Calu3 (cell line): ENCODE results near the gene FAM186B. TPM values are rescaled to one million over a fixed set of nuclear protein-coding genes. Genes with fewer than 3 reads are reported as not detected.

ENCODE experiments used
- BruUV-seq: library from RNA; stranded (reverse); fragments of 400-500 nt; replicated peaks from 2 replicates; lab custom pipeline; 2021; lab: Mats Ljungman, UMichigan
- CTCF ChIA-PET: fragments of 300-600 bp; sonication (Branson Sonifier 250); formaldehyde crosslinking; loops from one replicate; lab custom pipeline; 2022; ENCODE audit warnings: antibody characterized with exemption; lab: Charles Lee
- DNase-seq: peaks from one replicate; pipeline ENCODE4 v3.0.0; 2022
- H3K27ac Mint-ChIP-seq: one replicate; pipeline ENCODE4 v1.8.0; 2022; ENCODE audit warnings: mixed read lengths; ENCODE audit not compliant: unreplicated experiment
- H3K27me3 Mint-ChIP-seq: one replicate; pipeline ENCODE4 v1.8.0; 2022; ENCODE audit warnings: mixed read lengths; ENCODE audit not compliant: unreplicated experiment
- H3K36me3 Mint-ChIP-seq: one replicate; pipeline ENCODE4 v1.8.0; 2022; ENCODE audit warnings: mild to moderate bottlenecking, moderate library complexity, mixed read lengths; ENCODE audit not compliant: insufficient read depth, unreplicated experiment
- H3K4me1 Mint-ChIP-seq: one replicate; pipeline ENCODE4 v1.8.0; 2022; ENCODE audit warnings: mild to moderate bottlenecking, low read depth, mixed read lengths; ENCODE audit not compliant: unreplicated experiment
- H3K4me3 Mint-ChIP-seq: one replicate; pipeline ENCODE4 v1.8.0; 2022; ENCODE audit warnings: mild to moderate bottlenecking, low read depth, moderate library complexity, mixed read lengths; ENCODE audit not compliant: unreplicated experiment
- H3K9me3 Mint-ChIP-seq: one replicate; pipeline ENCODE4 v1.8.0; 2022; ENCODE audit warnings: low read depth, mixed read lengths; ENCODE audit not compliant: unreplicated experiment
- intact Hi-C: fragments of 100-400 bp; cut with micrococcal nuclease; formaldehyde crosslinking; loops from one replicate; pipeline ENCODE4 v1.10.0; 2022; ENCODE audit not compliant: unreplicated experiment
- total RNA-seq: library from RNA; stranded (reverse); gene quantifications from 2 replicates; pipeline ENCODE4 v1.2.3, GENCODE V29; 2022
- TF ChIP-seq, protein P1 (sequence below): fragments of 200-600 bp; IDR thresholded peaks from one replicate; pipeline ENCODE4 v1.8.0; 2022; ENCODE audit warnings: antibody characterized with exemption; ENCODE audit not compliant: unreplicated experiment

FAM186B gene
- total RNA-seq, 1 experiment from 2014 or later, result 0.47 TPM

DNA sequence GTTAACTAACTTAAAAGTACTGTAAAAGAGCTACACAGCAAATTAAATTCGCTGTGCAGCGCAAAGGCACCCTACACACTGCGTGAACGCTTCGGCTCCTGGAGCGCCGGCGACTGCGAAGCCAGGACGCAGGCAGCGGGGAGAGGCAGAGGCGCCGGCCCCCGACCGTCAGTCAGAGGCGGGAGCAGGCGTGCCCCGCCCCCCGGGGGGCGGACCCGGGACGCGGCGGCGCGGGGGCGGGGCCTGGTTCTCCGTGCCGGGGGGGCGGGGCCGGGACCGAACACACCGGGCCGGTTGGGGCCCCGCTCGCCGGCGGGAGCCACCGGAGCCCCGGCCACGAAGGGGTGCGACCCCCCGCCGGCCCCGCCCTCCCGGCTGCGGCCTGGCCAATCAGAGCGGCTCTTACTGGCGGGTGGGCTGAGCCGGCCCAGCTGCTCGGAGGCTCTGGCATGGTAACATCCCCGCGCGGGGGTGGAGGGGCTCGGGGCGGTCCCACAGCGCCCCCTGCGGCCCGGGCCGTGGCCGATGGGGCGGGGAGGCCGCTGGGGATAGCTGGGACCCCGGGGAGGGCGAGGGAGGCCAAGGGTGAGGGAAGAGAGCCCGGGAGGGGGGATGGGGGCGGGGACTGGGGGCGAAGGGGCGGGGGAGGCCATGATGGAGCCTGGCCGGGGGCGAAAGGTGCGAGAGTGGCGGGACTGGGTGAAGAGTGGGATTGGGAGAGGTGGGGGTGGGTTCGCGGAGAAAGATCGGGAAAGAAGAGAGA, 17.9 kb upstream of the FAM186B start, which contains the start of gene PRPF40B:
TSS of gene PRPF40B (plus strand) at position 420 of the 763 bp plus-strand sequence. CDS start at position 450, 30 bp downstream.
- Mint-ChIP-seq H3K27me3 (no peaks in the 10 kb centered on the region), H3K4me1 (peaks cover 33% of the 10 kb centered on the region), H3K36me3 (peaks cover 19% of the 10 kb centered on the region), H3K4me3 (peak within 1 kb of the TSS; percentile 68), H3K9me3 (no peaks in the 10 kb centered on the region), H3K27ac (peak within 1 kb of the TSS; percentile 56)
- no TSS peak for BruUV-seq
- CTCF ChIA-PET, result interaction anchor here (0.7 to 1.8 kb wide), 4 partner anchors 43 to 265 kb away, joined by 3 to 5 read pairs (median 4); partner anchors contain the start of gene TMBIM6
- DNase-seq, result peak; percentile 81
- TF ChIP-seq, protein P1, sequence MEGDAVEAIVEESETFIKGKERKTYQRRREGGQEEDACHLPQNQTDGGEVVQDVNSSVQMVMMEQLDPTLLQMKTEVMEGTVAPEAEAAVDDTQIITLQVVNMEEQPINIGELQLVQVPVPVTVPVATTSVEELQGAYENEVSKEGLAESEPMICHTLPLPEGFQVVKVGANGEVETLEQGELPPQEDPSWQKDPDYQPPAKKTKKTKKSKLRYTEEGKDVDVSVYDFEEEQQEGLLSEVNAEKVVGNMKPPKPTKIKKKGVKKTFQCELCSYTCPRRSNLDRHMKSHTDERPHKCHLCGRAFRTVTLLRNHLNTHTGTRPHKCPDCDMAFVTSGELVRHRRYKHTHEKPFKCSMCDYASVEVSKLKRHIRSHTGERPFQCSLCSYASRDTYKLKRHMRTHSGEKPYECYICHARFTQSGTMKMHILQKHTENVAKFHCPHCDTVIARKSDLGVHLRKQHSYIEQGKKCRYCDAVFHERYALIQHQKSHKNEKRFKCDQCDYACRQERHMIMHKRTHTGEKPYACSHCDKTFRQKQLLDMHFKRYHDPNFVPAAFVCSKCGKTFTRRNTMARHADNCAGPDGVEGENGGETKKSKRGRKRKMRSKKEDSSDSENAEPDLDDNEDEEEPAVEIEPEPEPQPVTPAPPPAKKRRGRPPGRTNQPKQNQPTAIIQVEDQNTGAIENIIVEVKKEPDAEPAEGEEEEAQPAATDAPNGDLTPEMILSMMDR, result no peak
- intact Hi-C loops, result no loop called here

DNA sequence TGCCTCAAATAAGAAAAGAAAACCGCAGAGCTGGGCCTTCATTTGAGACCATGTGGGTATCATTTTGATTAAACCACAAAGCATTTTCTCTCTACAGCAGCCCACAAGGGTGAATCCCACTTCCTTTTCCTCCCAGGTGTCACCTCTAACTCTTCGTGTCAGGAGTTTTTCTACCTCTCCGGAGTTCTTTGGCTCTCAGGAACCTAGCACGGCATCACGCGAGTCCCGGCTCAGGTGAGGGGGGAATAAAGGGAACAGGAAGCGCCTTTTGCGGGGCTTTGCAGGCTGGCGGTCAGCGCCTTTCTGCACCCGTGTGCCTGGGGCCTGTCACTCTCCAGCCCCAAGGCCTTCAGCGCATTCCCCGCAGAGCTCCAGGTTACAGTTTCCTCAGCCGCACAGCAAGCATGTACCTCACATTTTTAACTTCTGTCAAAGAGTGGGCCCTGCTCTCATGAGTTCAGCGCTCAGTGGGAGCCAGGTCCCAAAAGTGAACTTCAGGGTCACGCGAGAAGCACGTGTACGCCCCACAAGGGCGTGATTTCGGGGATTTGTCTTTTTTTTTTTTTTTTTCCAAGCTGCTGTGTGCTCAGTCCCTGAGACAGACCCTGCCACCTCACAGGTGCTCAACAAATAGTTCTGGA, 17.2 kb upstream of the FAM186B start:
- H3K4me1 Mint-ChIP-seq, result peaks cover 37% of the 10 kb centered on the region
- H3K27me3 Mint-ChIP-seq, result no peaks in the 10 kb centered on the region
- BruUV-seq, result no TSS peak
- H3K4me3 Mint-ChIP-seq, result peak overlapping the region; percentile 68
- CTCF ChIA-PET, result interaction anchor here (0.6 to 1.8 kb wide), 4 partner anchors 42 to 323 kb away, joined by 3 to 5 read pairs (median 4); partner anchors contain the start of gene TMBIM6
- peak; percentile 4 for DNase-seq
- peak overlapping the region; percentile 47 for H3K27ac Mint-ChIP-seq
- intact Hi-C loops, result no loop called here
- TF ChIP-seq, protein P1, result no peak
- H3K9me3 Mint-ChIP-seq, result no peaks in the 10 kb centered on the region
- peaks cover 19% of the 10 kb centered on the region for H3K36me3 Mint-ChIP-seq

DNA sequence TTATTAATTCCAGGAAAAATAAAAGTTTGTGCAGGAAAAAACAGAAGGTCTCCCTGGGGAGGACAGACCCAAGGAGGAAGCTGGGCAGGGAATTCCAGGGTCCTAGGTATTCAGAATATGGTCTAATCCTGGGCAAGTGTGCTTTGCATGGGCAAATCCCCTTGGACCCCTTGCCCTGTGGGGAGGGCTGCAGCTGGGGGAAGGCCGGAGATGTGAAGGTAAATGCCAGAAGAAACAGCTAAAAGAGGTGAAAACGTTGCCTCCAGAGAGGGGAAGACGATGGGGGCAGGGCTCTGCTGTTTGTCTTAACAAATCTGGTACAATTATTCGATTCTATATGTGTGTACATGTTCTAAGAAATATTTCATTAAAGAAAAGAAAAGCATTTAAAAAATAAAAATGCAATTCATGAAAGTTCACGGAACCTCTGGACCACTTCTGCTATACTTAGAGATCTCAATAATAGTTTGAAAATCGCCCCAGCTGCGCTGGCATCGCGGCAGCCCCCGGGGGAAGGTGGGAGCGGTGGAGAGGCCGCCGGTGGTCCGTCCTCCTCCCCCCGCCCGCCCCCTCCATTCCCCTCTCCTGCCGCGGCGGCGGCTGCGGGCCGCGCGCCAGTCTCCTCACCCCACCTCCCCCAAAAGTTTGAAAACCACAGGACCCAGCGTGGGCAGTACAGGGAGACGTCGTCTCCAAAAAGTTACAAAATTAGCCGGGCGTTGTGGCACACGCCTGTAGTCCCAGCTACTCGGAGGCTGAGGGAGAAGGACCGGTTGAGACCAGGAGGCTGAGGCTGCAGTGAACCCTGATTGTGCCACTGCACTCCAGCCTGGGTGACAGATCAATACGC, 16.4 kb upstream of the FAM186B start:
- TF ChIP-seq, protein P1, result no peak
- peaks cover 19% of the 10 kb centered on the region for H3K36me3 Mint-ChIP-seq
- peak; percentile 1 for DNase-seq
- peaks cover 37% of the 10 kb centered on the region for H3K4me1 Mint-ChIP-seq
- intact Hi-C loops, result no loop called here
- BruUV-seq, result no TSS peak
- H3K27ac Mint-ChIP-seq, result peak overlapping the region; percentile 47
- peak overlapping the region; percentile 68 for H3K4me3 Mint-ChIP-seq
- H3K27me3 Mint-ChIP-seq, result no peaks in the 10 kb centered on the region
- CTCF ChIA-PET, result interaction anchor here (0.6 to 1.8 kb wide), 3 partner anchors 120 to 323 kb away, joined by 3 to 5 read pairs (median 3); partner anchors contain the start of gene TMBIM6
- H3K9me3 Mint-ChIP-seq, result no peaks in the 10 kb centered on the region

DNA sequence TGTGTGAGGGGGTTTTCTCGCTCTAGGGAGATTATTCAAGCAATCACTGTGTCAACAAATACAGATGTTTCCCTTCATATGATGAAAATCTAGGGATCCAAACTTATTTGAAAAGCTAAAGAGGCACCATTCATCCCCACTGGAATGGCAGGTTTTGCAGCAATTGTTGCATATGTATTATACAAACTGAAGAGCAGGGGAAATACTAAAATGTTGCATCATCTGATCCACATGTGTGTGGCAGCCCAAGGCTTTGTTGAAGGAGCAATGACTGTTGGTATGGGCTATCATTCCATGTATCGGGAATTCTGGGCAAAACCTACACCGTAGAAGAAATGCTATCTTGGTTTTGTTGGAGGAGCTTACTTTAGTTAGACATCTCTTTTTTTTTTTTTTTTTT, 13.8 kb upstream of the FAM186B start:
- no peak for DNase-seq
- Mint-ChIP-seq H3K36me3 (peaks cover 18% of the 10 kb centered on the region), H3K4me1 (peaks cover 28% of the 10 kb centered on the region), H3K4me3 (no peak overlapping the region), H3K9me3 (no peaks in the 10 kb centered on the region), H3K27ac (peak overlapping the region; percentile 38), H3K27me3 (no peaks in the 10 kb centered on the region)
- intact Hi-C loops, result no loop called here
- CTCF ChIA-PET, result interaction anchor here (0.5 to 0.6 kb wide), 2 partner anchors 134 to 417 kb away, joined by 4 to 10 read pairs; no protein-coding TSS in a partner anchor
- BruUV-seq, result no TSS peak
- TF ChIP-seq, protein P1, result no peak
